NB4 (cell line): ENCODE results near the gene MCMBP.

Experiments used
- POLR2A ChIP-seq: IDR thresholded peaks from 2 replicates; pipeline ENCODE4 v1.6.1; 2011; ENCODE audit warnings: mild to moderate bottlenecking; ENCODE audit not compliant: insufficient read length; ENCODE audit errors: extremely low read depth
- TF ChIP-seq, protein P1 (sequence below): IDR thresholded peaks from 2 replicates; pipeline ENCODE4 v1.6.1; 2011; ENCODE audit warnings: low read depth, low read length
- TF ChIP-seq, protein P2 (sequence below): IDR thresholded peaks from one replicate; pipeline ENCODE4 v1.5.1; 2012; ENCODE audit warnings: low read depth, low read length

DNA sequence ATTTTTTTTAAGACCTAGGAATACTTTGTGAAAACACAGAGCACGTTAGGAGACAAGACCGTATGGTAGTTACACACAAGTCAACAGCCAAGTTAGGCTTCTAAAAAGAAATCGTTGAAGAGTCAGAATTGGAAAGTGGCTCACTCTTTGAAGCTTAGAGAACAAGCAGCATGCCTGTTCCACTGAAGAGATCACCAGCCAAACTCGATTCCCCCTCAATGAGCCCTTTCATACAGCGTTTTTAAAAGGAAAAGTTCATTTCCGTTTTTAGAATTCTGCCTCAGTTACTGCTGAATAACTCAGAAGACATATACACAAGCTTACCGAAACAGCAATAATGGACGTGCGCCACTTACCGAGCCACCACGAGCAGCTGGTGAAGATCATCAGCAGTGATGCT is 41.0 kb downstream of the MCMBP start:
- TF ChIP-seq POLR2A, result no peak
- TF ChIP-seq, protein P1, sequence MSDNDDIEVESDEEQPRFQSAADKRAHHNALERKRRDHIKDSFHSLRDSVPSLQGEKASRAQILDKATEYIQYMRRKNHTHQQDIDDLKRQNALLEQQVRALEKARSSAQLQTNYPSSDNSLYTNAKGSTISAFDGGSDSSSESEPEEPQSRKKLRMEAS, result no peak
- TF ChIP-seq, protein P2, sequence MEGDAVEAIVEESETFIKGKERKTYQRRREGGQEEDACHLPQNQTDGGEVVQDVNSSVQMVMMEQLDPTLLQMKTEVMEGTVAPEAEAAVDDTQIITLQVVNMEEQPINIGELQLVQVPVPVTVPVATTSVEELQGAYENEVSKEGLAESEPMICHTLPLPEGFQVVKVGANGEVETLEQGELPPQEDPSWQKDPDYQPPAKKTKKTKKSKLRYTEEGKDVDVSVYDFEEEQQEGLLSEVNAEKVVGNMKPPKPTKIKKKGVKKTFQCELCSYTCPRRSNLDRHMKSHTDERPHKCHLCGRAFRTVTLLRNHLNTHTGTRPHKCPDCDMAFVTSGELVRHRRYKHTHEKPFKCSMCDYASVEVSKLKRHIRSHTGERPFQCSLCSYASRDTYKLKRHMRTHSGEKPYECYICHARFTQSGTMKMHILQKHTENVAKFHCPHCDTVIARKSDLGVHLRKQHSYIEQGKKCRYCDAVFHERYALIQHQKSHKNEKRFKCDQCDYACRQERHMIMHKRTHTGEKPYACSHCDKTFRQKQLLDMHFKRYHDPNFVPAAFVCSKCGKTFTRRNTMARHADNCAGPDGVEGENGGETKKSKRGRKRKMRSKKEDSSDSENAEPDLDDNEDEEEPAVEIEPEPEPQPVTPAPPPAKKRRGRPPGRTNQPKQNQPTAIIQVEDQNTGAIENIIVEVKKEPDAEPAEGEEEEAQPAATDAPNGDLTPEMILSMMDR, result no peak
